ENCODE measurements around the gene JAKMIP2. TPM values are rescaled to one million over a fixed set of nuclear protein-coding genes. Genes with fewer than 3 reads are reported as not detected.

The JAKMIP2 gene
- total RNA-seq, 1 experiment from 2014 or later = not detected

- no TSS peak for BruUV-seq (replicated peaks)
- TF ChIP-seq SIN3A (IDR thresholded peaks at IDR 0.05; ENCODE audit: borderline replicate concordance, insufficient read depth, low read depth, low read length) (no peak), TCF7L2 (IDR thresholded peaks at IDR 0.05; ENCODE audit: low read depth, low read length) (no peak), CTCF (IDR thresholded peaks at IDR 0.05) (no peak), POLR2AphosphoS5 (IDR thresholded peaks at IDR 0.05; ENCODE audit: low read depth, low read length) (no peak), REST (IDR thresholded peaks at IDR 0.05; ENCODE audit: insufficient read depth in 1 of 2, low read depth in 2 of 2, low read length in 1 of 2) (no peak)
- Histone ChIP-seq H3K27ac (ENCODE audit: low read length) (no peak overlapping the region), H3K36me3 (ENCODE audit: control insufficient read depth, insufficient read depth, low read length) (no peaks in the 10 kb centered on the region), H3K27me3 (ENCODE audit: control insufficient read depth, insufficient read depth, low read length) (no peaks in the 10 kb centered on the region; the same call in 1 of the 2 replicates), H3K9me3 (ENCODE audit: control insufficient read depth, insufficient read depth, low read depth, low read length) (no peaks in the 10 kb centered on the region), H3K4me3 (ENCODE audit: low read depth in 2 of 2, low read length in 2 of 2) (no peak overlapping the region), H3K4me1 (ENCODE audit: control insufficient read depth, insufficient read depth, low read length) (no peaks in the 10 kb centered on the region)
- ChIA-PET CTCF (interaction anchor here (1.0 kb wide), 1 partner anchor 18 kb away, joined by 3 read pairs; no protein-coding TSS in a partner anchor), POLR2A (no interaction called here)
- in situ Hi-C loops (cut with HindIII; ENCODE audit: low pct_unique_long_range_greater_than_20kb, low sequenced_read_pairs) = no loop called here
- ATAC-seq (no peak), DNase-seq (ENCODE audit: low read depth, low spot score) (no peak)
- intact Hi-C loops (cut with micrococcal nuclease; ENCODE audit: unreplicated experiment) = no loop called here
These were observed 221.7 kb downstream of the JAKMIP2 start for GRCh38 chr5:147560718-147561331.

GRCh38 chr5:147559749-147560148 is 222.8 kb downstream of the JAKMIP2 start:
- H3K27ac ChIP-seq (ENCODE audit: low read length) = no peak overlapping the region
- ChIA-PET POLR2A (no interaction called here), CTCF (interaction anchor here (1.0 kb wide), 1 partner anchor 19 kb away, joined by 3 read pairs; no protein-coding TSS in a partner anchor)
- no peaks in the 10 kb centered on the region for H3K36me3 ChIP-seq (ENCODE audit: control insufficient read depth, insufficient read depth, low read length)
- intact Hi-C loops (cut with micrococcal nuclease; ENCODE audit: unreplicated experiment) (no loop called here), in situ Hi-C loops (cut with HindIII; ENCODE audit: low pct_unique_long_range_greater_than_20kb, low sequenced_read_pairs) (no loop called here)
- DNase-seq (ENCODE audit: low read depth, low spot score) = no peak
- H3K27me3 ChIP-seq (ENCODE audit: control insufficient read depth, insufficient read depth, low read length) = no peaks in the 10 kb centered on the region; the same call in 1 of the 2 replicates
- H3K9me3 ChIP-seq (ENCODE audit: control insufficient read depth, insufficient read depth, low read depth, low read length) = no peaks in the 10 kb centered on the region
- no peak overlapping the region for H3K4me3 ChIP-seq (ENCODE audit: low read depth in 2 of 2, low read length in 2 of 2)
- H3K4me1 ChIP-seq (ENCODE audit: control insufficient read depth, insufficient read depth, low read length) = no peaks in the 10 kb centered on the region
- BruUV-seq (replicated peaks) = no TSS peak
- TF ChIP-seq POLR2AphosphoS5 (IDR thresholded peaks at IDR 0.05; ENCODE audit: low read depth, low read length) = no peak
- no peak for TF ChIP-seq REST (IDR thresholded peaks at IDR 0.05; ENCODE audit: insufficient read depth in 1 of 2, low read depth in 2 of 2, low read length in 1 of 2)
- TF ChIP-seq CTCF (IDR thresholded peaks at IDR 0.05) = no peak
- TF ChIP-seq SIN3A (IDR thresholded peaks at IDR 0.05; ENCODE audit: borderline replicate concordance, insufficient read depth, low read depth, low read length) = no peak
- no peak for TF ChIP-seq TCF7L2 (IDR thresholded peaks at IDR 0.05; ENCODE audit: low read depth, low read length)
- no peak for ATAC-seq

Measured in Panc1 (cell line).